ENCODE results near the gene XYLB.

Gene XYLB

GRCh38 chr3:38376098-38376816, 29.7 kb downstream of the XYLB start:
- no peak for TF ChIP-seq CTCF (IDR thresholded peaks at IDR 0.05; ENCODE audit: insufficient read depth, low read length, missing control alignments)
- no peak for DNase-seq (ENCODE audit: low read depth, low spot score)
- ChIA-PET CTCF (interaction anchor here (1.3 kb wide), 1 partner anchor 30 kb away, joined by 5 read pairs; the partner anchor contains the start of gene XYLB), POLR2A (no interaction called here)
- no peak overlapping the region for H3K4me3 ChIP-seq (ENCODE audit: low read depth, low read length)

GRCh38 chr3:38379201-38379770, 32.7 kb downstream of the XYLB start:
- CTCF ChIA-PET: interaction anchor here (1.0 to 1.5 kb wide), 2 partner anchors 18 to 35 kb away, joined by 3 read pairs; no protein-coding TSS in a partner anchor
- no peak overlapping the region for H3K4me3 ChIP-seq (ENCODE audit: low read depth, low read length)
- no peak for DNase-seq (ENCODE audit: low read depth, low spot score)
- POLR2A ChIA-PET: no interaction called here
- TF ChIP-seq CTCF (IDR thresholded peaks at IDR 0.05; ENCODE audit: insufficient read depth, low read length, missing control alignments): no peak

GRCh38 chr3:38382506-38383080, 36.0 kb downstream of the XYLB start:
- no peak for DNase-seq (ENCODE audit: low read depth, low spot score)
- ChIA-PET CTCF (no interaction called here), POLR2A (no interaction called here)
- H3K4me3 ChIP-seq (ENCODE audit: low read depth, low read length): no peak overlapping the region
- TF ChIP-seq CTCF (IDR thresholded peaks at IDR 0.05; ENCODE audit: insufficient read depth, low read length, missing control alignments): no peak

GRCh38 chr3:38383156-38383875, 36.7 kb downstream of the XYLB start:
- CTCF ChIA-PET: interaction anchor here (0.9 kb wide), 1 partner anchor 96 kb away, joined by 3 read pairs; no protein-coding TSS in a partner anchor
- no peak for TF ChIP-seq CTCF (IDR thresholded peaks at IDR 0.05; ENCODE audit: insufficient read depth, low read length, missing control alignments)
- POLR2A ChIA-PET: no interaction called here
- no peak for DNase-seq (ENCODE audit: low read depth, low spot score)
- no peak overlapping the region for H3K4me3 ChIP-seq (ENCODE audit: low read depth, low read length)

- no peak for TF ChIP-seq CTCF (IDR thresholded peaks at IDR 0.05; ENCODE audit: insufficient read depth, low read length, missing control alignments)
- ChIA-PET CTCF (interaction anchor here (1.3 kb wide), 1 partner anchor 41 kb away, joined by 4 read pairs; the partner anchor contains the start of gene XYLB), POLR2A (no interaction called here)
- no peak overlapping the region for H3K4me3 ChIP-seq (ENCODE audit: low read depth, low read length)
- no peak for DNase-seq (ENCODE audit: low read depth, low spot score)
Measured at GRCh38 chr3:38386992-38387750, 40.6 kb downstream of the XYLB start.

All from AG04449 (cell line).